K562 (cell line): ENCODE results near the gene CALU. TPM values are rescaled to one million over a fixed set of nuclear protein-coding genes. Genes with fewer than 3 reads are reported as not detected.
A peak's percentile ranks its signal among the peaks of the same experiment; 100 is the strongest.

Experiments
- ARID4B ChIP-seq: sonication (generic); formaldehyde crosslinking; IDR thresholded peaks from 2 replicates; pipeline ENCODE4 v1.8.0; 2022; ENCODE audit warnings: mild to moderate bottlenecking, missing genetic modification reagents
- CHD1 ChIP-seq: fragments of 200-600 bp; sonication (generic); IDR thresholded peaks from one replicate; pipeline ENCODE4 v1.6.1; 2012; ENCODE audit warnings: mild to moderate bottlenecking, moderate library complexity, low read length, inconsistent platforms
- ETV1 ChIP-seq: fragments of 450-650 bp; conservative IDR thresholded peaks from 2 replicates; pipeline ENCODE4 v1.6.1; 2016; ENCODE audit warnings: missing genetic modification characterization, control low read depth, low read depth, missing compliant biosample characterization
- HMBOX1 ChIP-seq: sonication (generic); IDR thresholded peaks from 2 replicates; pipeline ENCODE4 v1.6.1; 2016
- JUN ChIP-seq, 2 experiments: sonication (generic) in 1 of 2; formaldehyde crosslinking in 1 of 2; IDR thresholded peaks; 2 replicates each; pipeline versions ENCODE4 v1.6.1 to v1.8.0; 2012 to 2022; ENCODE audit warnings: borderline replicate concordance in 2 of 2, mild to moderate bottlenecking in 2 of 2, improper control_type of control experiment in 1 of 2, low read depth in 1 of 2, low read length in 1 of 2, missing genetic modification reagents in 1 of 2
- KDM2B ChIP-seq: fragments of 250-450 bp; sonication (Bioruptor Pico); IDR thresholded peaks from 2 replicates; pipeline ENCODE4 v1.8.0; 2021; ENCODE audit warnings: mild to moderate bottlenecking, moderate library complexity
- MEF2A ChIP-seq: IDR thresholded peaks from 2 replicates; pipeline ENCODE4 v1.6.1; 2011; ENCODE audit warnings: low read depth, mild to moderate bottlenecking, low read length, moderate library complexity; ENCODE audit not compliant: control insufficient read depth
- NFRKB ChIP-seq: fragments of 450-650 bp; IDR thresholded peaks from 2 replicates; pipeline ENCODE4 v1.6.1; 2016; ENCODE audit warnings: low read depth
- PTTG1 ChIP-seq: fragments of 450-650 bp; IDR thresholded peaks from 2 replicates; pipeline ENCODE4 v1.6.1; 2016; ENCODE audit warnings: low read depth, mild to moderate bottlenecking, missing genetic modification characterization, missing compliant biosample characterization
- SMARCA4 ChIP-seq: fragments of 450-650 bp; IDR thresholded peaks from 2 replicates; pipeline ENCODE4 v1.6.1; 2016
- SRSF1 ChIP-seq: fragments of 200-400 bp; formaldehyde crosslinking; IDR thresholded peaks from 2 replicates; pipeline ENCODE4 v1.6.1; 2017; ENCODE audit warnings: mild to moderate bottlenecking, low read depth, low read length, moderate library complexity
- TAL1 ChIP-seq: fragments of 450-650 bp; IDR thresholded peaks from 2 replicates; pipeline ENCODE4 v1.6.1; 2016; ENCODE audit warnings: mild to moderate bottlenecking
- TCF7 ChIP-seq: sonication (generic); IDR thresholded peaks from 2 replicates; pipeline ENCODE4 v1.6.1; 2016; ENCODE audit warnings: antibody characterized with exemption, borderline replicate concordance
- TFE3 ChIP-seq: fragments of 450-650 bp; formaldehyde crosslinking; IDR thresholded peaks from 2 replicates; pipeline ENCODE4 v1.4.0; 2020; ENCODE audit warnings: mild to moderate bottlenecking, mixed read lengths
- YY1 ChIP-seq, 3 experiments: IDR thresholded peaks; 2 replicates each; pipeline ENCODE4 v1.6.1; 2011; ENCODE audit warnings: low read length in 2 of 3, mild to moderate bottlenecking in 2 of 3, moderate library complexity in 2 of 3, borderline replicate concordance in 1 of 3, control low read depth in 1 of 3, low read depth in 1 of 3; ENCODE audit not compliant: insufficient read depth in 3 of 3, insufficient replicate concordance in 2 of 3, control insufficient read depth in 1 of 3, insufficient read length in 1 of 3; ENCODE audit errors: extremely low read depth in 1 of 3
- ZBTB12 ChIP-seq: fragments of 250-450 bp; sonication (Bioruptor Pico); IDR thresholded peaks from 2 replicates; pipeline ENCODE4 v1.4.0; 2020
- ZNF282 ChIP-seq: sonication (generic); formaldehyde crosslinking; IDR thresholded peaks from 2 replicates; pipeline ENCODE4 v1.8.1; 2023; ENCODE audit warnings: missing genetic modification reagents
- ZNF583 ChIP-seq: fragments of 250-450 bp; sonication (Bioruptor Pico); IDR thresholded peaks from 2 replicates; pipeline ENCODE4 v1.4.0; 2020
- polyA plus RNA-seq, 8 experiments: library from polyadenylated mRNA; depleted of rRNA in 4 of 8; stranded (reverse) in 5 of 8; unstranded in 3 of 8; fragments of >200 nt; fragmentation: Nextera tagmentation in 2 of 8; fragmentation: Illumina TruSeq in 1 of 8; extraction: Ambion mirVana in 2 of 8; extraction: Trizol in 1 of 8; gene quantifications; 2 replicates each; pipeline versions ENCODE4 v1.2.1 to v1.2.3, GENCODE V29; 2011 to 2014; ENCODE audit warnings: inconsistent platforms in 1 of 8, missing spikeins in 1 of 8
- total RNA-seq, 7 experiments: library from RNA; depleted of rRNA in 6 of 7; stranded (reverse); fragments of >200 nt in 6 of 7; fragmentation: Illumina TruSeq in 2 of 7; extraction: Trizol in 2 of 7; gene quantifications; 2 replicates each; pipeline versions ENCODE4 v1.2.1 to v1.2.3, GENCODE V29; 2011 to 2021; ENCODE audit warnings: low replicate concordance in 1 of 7

The CALU gene
- total and polyA plus RNA-seq, 9 of the 15 experiments (the other 6 are each of a cell fraction or from before 2014, with no cell fraction given): 166 to 286 (median 215) TPM

GRCh38 chr7:128732521-128733277 is 6.5 kb upstream of the CALU start (continued):
- TF ChIP-seq TFE3 (CRISPR knock-in tag) (peak; percentile 95), CHD1 (no peak), JUN (IDR thresholded peaks at IDR 0.05; ENCODE audit: borderline replicate concordance, low read depth, low read length) (no peak), JUN (CRISPR knock-in tag; IDR thresholded peaks at IDR 0.05; ENCODE audit: borderline replicate concordance) (no peak), ZBTB12 (CRISPR knock-in tag) (no peak), MEF2A (no peak), ARID4B (no peak), HMBOX1 (0 out of 2 replicates have a peak, but pooled peaks have one; percentile 16), KDM2B (no peak), TAL1 (no peak), ZNF282 (CRISPR knock-in tag) (no peak), ETV1 (peak; percentile 21; the same call in 1 of the 2 replicates), NFRKB (no peak), TCF7 (no peak), YY1 (IDR thresholded peaks at IDR 0.05; ENCODE audit: borderline replicate concordance in 1 of 3, control insufficient read depth in 1 of 3, extremely low read depth in 1 of 3, insufficient read depth in 3 of 3, insufficient read length in 1 of 3, insufficient replicate concordance in 2 of 3, low read depth in 1 of 3, low read length in 2 of 3) (peak in 1 of 3 experiments; percentile 58), PTTG1 (tag) (no peak), ZNF583 (CRISPR knock-in tag) (no peak), SMARCA4 (no peak), SRSF1 (no peak)
